Suppressor macrophage treated with lipopolysaccharide for 1 hour (primary cell): Measurements from ENCODE around the gene DBNDD1.
A peak's percentile ranks its signal among the peaks of the same experiment; 100 is the strongest.
"Not testable (repeated sequence)": the region's sequence is repeated elsewhere in the genome, so short reads cannot be mapped to it uniquely, and the experiment has no call there.

ENCODE experiments used
- DNase-seq, 3 donors: peaks; one replicate each; pipeline ENCODE4 v3.0.0-alpha.2; 2020 to 2022

The DBNDD1 gene

GRCh38 chr16:90010676-90011507 lies 8.4 kb downstream of the DBNDD1 start:
- no peak for DNase-seq

- peak in 1 of 3 donors; percentile 11 for DNase-seq
Observed at GRCh38 chr16:90009172-90009899, 9.9 kb downstream of the DBNDD1 start.

GRCh38 chr16:90008708-90009145 lies 10.5 kb downstream of the DBNDD1 start:
- DNase-seq: peak; percentile 37 to 45 (median 44)

- DNase-seq: not testable (repeated sequence)
Observed at GRCh38 chr16:90007635-90008234, 11.5 kb downstream of the DBNDD1 start.

- no peak for DNase-seq
Observed at GRCh38 chr16:90007015-90007414, 12.2 kb downstream of the DBNDD1 start.

GRCh38 chr16:90005956-90006663 lies 13.1 kb downstream of the DBNDD1 start:
- no peak for DNase-seq

- DNase-seq: no peak
Observed at GRCh38 chr16:90004577-90004976, 14.7 kb downstream of the DBNDD1 start.

GRCh38 chr16:90002759-90003158 lies 16.5 kb downstream of the DBNDD1 start:
- DNase-seq: no peak

- DNase-seq: no peak
Observed at GRCh38 chr16:90001761-90002503, 17.3 kb downstream of the DBNDD1 start.

GRCh38 chr16:90000733-90001427 lies 18.4 kb downstream of the DBNDD1 start:
- DNase-seq: no peak

GRCh38 chr16:89999831-90000574 lies 19.3 kb downstream of the DBNDD1 start:
- DNase-seq: no peak

- no peak for DNase-seq
Observed at GRCh38 chr16:89996178-89996489, 23.1 kb downstream of the DBNDD1 start.

- DNase-seq: peak; percentile 50 to 57 (median 51)
Observed at GRCh38 chr16:89995475-89996177, 23.6 kb downstream of the DBNDD1 start.

- peak; percentile 51 to 60 (median 57) for DNase-seq
Observed at GRCh38 chr16:89994721-89995474, 24.4 kb downstream of the DBNDD1 start.

- no peak for DNase-seq
Observed at GRCh38 chr16:89994389-89994720, 24.9 kb downstream of the DBNDD1 start.

GRCh38 chr16:89993971-89994370 lies 25.3 kb downstream of the DBNDD1 start:
- DNase-seq: no peak

- DNase-seq: no peak
Observed at GRCh38 chr16:89993377-89993776, 25.9 kb downstream of the DBNDD1 start.

- DNase-seq: no peak
Observed at GRCh38 chr16:89990799-89991198, 28.5 kb downstream of the DBNDD1 start.

GRCh38 chr16:89988951-89989350 lies 30.3 kb downstream of the DBNDD1 start:
- DNase-seq: no peak

GRCh38 chr16:89987169-89987568 lies 32.1 kb downstream of the DBNDD1 start:
- DNase-seq: no peak
